ENCODE measurements around the gene ATG13.

The ATG13 gene

GRCh38 chr11:46642627-46643335, 25.4 kb downstream of the ATG13 start:
- TF ChIP-seq, protein P1, sequence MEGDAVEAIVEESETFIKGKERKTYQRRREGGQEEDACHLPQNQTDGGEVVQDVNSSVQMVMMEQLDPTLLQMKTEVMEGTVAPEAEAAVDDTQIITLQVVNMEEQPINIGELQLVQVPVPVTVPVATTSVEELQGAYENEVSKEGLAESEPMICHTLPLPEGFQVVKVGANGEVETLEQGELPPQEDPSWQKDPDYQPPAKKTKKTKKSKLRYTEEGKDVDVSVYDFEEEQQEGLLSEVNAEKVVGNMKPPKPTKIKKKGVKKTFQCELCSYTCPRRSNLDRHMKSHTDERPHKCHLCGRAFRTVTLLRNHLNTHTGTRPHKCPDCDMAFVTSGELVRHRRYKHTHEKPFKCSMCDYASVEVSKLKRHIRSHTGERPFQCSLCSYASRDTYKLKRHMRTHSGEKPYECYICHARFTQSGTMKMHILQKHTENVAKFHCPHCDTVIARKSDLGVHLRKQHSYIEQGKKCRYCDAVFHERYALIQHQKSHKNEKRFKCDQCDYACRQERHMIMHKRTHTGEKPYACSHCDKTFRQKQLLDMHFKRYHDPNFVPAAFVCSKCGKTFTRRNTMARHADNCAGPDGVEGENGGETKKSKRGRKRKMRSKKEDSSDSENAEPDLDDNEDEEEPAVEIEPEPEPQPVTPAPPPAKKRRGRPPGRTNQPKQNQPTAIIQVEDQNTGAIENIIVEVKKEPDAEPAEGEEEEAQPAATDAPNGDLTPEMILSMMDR (IDR thresholded peaks at IDR 0.05; ENCODE audit: extremely low read depth, insufficient read depth, missing control alignments) = no peak
- no peak for DNase-seq (ENCODE audit: low spot score)
- in situ Hi-C loops (cut with MboI; ENCODE audit: low pct_unique_long_range_greater_than_20kb, low sequenced_read_pairs, unreplicated experiment) = no loop called here

- TF ChIP-seq, protein P1 (IDR thresholded peaks at IDR 0.05; ENCODE audit: extremely low read depth, insufficient read depth, missing control alignments) = no peak
- in situ Hi-C loops (cut with MboI; ENCODE audit: low pct_unique_long_range_greater_than_20kb, low sequenced_read_pairs, unreplicated experiment) = no loop called here
- DNase-seq (ENCODE audit: low spot score) = no peak
Observed at GRCh38 chr11:46643531-46643930, 26.2 kb downstream of the ATG13 start.

GRCh38 chr11:46643986-46644385, 26.6 kb downstream of the ATG13 start:
- in situ Hi-C loops (cut with MboI; ENCODE audit: low pct_unique_long_range_greater_than_20kb, low sequenced_read_pairs, unreplicated experiment) = no loop called here
- DNase-seq (ENCODE audit: low spot score) = no peak
- TF ChIP-seq, protein P1 (IDR thresholded peaks at IDR 0.05; ENCODE audit: extremely low read depth, insufficient read depth, missing control alignments) = no peak

DNA sequence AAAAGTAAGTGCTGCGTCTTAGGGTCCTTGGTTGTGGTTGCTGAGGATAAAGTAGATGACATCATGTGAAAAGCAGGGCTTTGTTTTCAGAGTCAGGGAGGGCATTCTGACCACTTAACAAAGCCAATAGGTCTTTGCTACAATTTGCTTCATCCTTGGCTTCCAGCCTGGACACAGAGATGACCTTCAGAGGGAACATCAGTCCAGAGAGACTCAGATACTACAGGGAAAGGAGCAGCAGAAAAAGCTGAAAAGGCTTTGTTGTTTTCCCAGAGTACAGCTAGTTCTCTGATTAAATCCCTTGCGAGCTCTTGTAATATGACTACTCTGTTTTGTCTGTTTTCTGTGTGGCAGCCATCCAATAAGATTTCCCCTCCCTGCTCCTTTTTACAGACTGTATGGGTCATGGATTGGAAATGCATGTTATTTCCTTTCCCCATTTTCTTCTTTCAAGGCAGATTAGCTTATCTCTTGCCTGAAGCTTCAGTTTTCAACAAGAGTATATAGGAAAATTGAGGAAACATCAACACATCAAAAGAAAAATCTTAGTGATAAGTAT, 31.9 kb downstream of the ATG13 start:
- in situ Hi-C loops (cut with MboI; ENCODE audit: low pct_unique_long_range_greater_than_20kb, low sequenced_read_pairs, unreplicated experiment) = no loop called here
- TF ChIP-seq, protein P1 (IDR thresholded peaks at IDR 0.05; ENCODE audit: extremely low read depth, insufficient read depth, missing control alignments) = no peak
- no peak for DNase-seq (ENCODE audit: low spot score)

GRCh38 chr11:46655631-46656030, 38.3 kb downstream of the ATG13 start:
- in situ Hi-C loops (cut with MboI; ENCODE audit: low pct_unique_long_range_greater_than_20kb, low sequenced_read_pairs, unreplicated experiment) = no loop called here
- no peak for DNase-seq (ENCODE audit: low spot score)
- TF ChIP-seq, protein P1 (IDR thresholded peaks at IDR 0.05; ENCODE audit: extremely low read depth, insufficient read depth, missing control alignments) = no peak

DNA sequence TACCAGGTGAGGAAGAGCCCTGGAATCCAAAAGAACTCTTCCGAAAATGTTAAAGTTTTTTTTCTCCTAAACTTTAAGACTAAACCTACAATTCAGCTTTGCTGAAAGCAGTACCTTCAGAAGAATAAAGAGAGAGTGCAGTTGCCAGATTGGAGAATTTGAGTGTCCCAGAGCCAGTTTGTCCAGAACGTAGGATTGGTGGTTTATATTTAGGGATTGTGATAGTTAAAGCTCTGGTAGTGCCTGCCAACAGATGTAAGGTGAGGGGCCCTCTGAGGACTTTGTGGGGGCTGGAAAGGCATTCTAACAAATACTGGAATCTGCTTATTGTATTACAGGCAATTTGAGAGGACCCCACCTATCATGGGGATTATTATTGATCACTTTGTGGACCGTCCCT, 39.8 kb downstream of the ATG13 start:
- TF ChIP-seq, protein P1 (IDR thresholded peaks at IDR 0.05; ENCODE audit: extremely low read depth, insufficient read depth, missing control alignments) = no peak
- DNase-seq (ENCODE audit: low spot score) = no peak
- in situ Hi-C loops (cut with MboI; ENCODE audit: low pct_unique_long_range_greater_than_20kb, low sequenced_read_pairs, unreplicated experiment) = no loop called here
